HepG2 (cell line): ENCODE measurements around the gene ATP1A2.

Experiments used
- EZH2 ChIP-seq: conservative IDR thresholded peaks from 2 replicates; pipeline ENCODE4 v1.6.1; 2012; ENCODE audit warnings: mild to moderate bottlenecking, low read depth, low read length, moderate library complexity
- FOXA3 ChIP-seq: IDR thresholded peaks from 2 replicates; pipeline ENCODE4 v1.6.1; 2016; ENCODE audit warnings: missing genetic modification reagents, missing compliant biosample characterization
- JUND ChIP-seq: sonication (generic); formaldehyde crosslinking; IDR thresholded peaks from 2 replicates; pipeline ENCODE4 v1.8.0; 2022; ENCODE audit warnings: mild to moderate bottlenecking, missing genetic modification reagents
- KDM3A ChIP-seq: IDR thresholded peaks from 2 replicates; pipeline ENCODE4 v1.6.1; 2018; ENCODE audit warnings: low read depth, missing compliant biosample characterization
- NCOA1 ChIP-seq: sonication (generic); formaldehyde crosslinking; IDR thresholded peaks from 2 replicates; pipeline ENCODE4 v1.9.0; 2021; ENCODE audit warnings: missing genetic modification reagents
- NR2F2 ChIP-seq: IDR thresholded peaks from 2 replicates; pipeline ENCODE4 v1.6.1; 2012; ENCODE audit warnings: low read depth, inconsistent platforms, borderline replicate concordance
- ZBTB8A ChIP-seq: sonication (generic); formaldehyde crosslinking; IDR thresholded peaks from 2 replicates; pipeline ENCODE4 v1.4.0; 2020; ENCODE audit warnings: mild to moderate bottlenecking, low read depth, missing genetic modification reagents, borderline replicate concordance
- TF ChIP-seq, protein P1 (sequence below): sonication (generic); IDR thresholded peaks from 2 replicates; pipeline ENCODE4 v1.6.1; 2016; ENCODE audit warnings: low read depth, borderline replicate concordance

DNA sequence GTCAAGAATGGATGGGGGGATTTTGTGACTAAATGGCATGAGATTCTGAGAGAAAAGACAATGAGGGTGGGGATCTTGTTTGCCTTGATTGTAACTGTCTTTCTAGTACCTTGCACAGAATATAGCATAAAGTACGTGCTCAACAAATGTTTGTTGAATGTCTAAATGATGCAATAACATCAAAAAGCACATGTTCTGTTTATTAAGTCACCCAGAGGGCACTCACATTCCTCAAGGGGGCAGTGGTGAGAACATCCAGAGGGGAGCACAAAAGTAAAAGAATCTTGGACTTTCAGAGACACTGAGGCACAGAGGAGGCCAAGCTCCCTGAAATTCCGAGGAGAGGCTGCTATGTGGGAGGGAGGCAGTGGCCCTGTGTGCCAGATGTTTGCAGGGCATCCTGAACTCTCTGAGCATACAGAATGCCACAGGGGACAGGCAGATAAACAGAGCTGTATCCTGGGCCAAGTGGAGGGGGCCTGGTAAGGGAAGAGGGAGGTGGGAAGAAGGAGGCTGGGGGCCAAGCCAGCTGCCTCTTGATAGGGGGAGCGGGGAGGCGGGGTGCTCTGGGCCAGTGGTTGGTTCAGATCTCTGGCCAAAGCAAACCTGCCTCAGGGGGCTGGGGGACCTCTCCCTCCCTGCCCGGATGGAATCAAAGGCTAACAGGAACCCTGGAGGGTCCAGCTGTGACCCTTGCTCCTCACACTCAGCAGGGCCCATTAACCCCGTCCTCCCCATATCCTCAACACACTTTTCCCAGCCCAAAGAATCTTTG is 6.5 kb upstream of the ATP1A2 start:
- no peak for TF ChIP-seq EZH2
- TF ChIP-seq NCOA1 (CRISPR knock-in tag) = no peak
- TF ChIP-seq KDM3A (CRISPR knock-in tag) = no peak
- no peak for TF ChIP-seq JUND (CRISPR knock-in tag)
- peak; percentile 58; the same call in 1 of the 2 replicates for TF ChIP-seq NR2F2
- TF ChIP-seq, protein P1, sequence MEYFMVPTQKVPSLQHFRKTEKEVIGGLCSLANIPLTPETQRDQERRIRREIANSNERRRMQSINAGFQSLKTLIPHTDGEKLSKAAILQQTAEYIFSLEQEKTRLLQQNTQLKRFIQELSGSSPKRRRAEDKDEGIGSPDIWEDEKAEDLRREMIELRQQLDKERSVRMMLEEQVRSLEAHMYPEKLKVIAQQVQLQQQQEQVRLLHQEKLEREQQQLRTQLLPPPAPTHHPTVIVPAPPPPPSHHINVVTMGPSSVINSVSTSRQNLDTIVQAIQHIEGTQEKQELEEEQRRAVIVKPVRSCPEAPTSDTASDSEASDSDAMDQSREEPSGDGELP = peak; percentile 86
- no peak for TF ChIP-seq ZBTB8A (CRISPR knock-in tag)
- no peak for TF ChIP-seq FOXA3 (CRISPR knock-in tag)
